GM13976 (cell line): Measurements from ENCODE around the gene DMRTA2.
A peak's percentile ranks its signal among the peaks of the same experiment; 100 is the strongest.

Experiments
- DNase-seq: peaks from one replicate; pipeline ENCODE4 v3.0.0; 2012; ENCODE audit warnings: low spot score
- CTCF ChIP-seq: IDR thresholded peaks from 2 replicates; pipeline ENCODE4 v1.5.1; 2012; ENCODE audit warnings: borderline replicate concordance, mild to moderate bottlenecking; ENCODE audit not compliant: insufficient read depth; ENCODE audit errors: extremely low read depth, missing control alignments, control extremely low read depth
- in situ Hi-C: fragments of 300-500 bp; cut with MboI; formaldehyde crosslinking; loops from one replicate; pipeline ENCODE4 v1.12.0; 2022; ENCODE audit warnings: low sequenced_read_pairs, mixed read lengths, inconsistent platforms; ENCODE audit not compliant: unreplicated experiment

DMRTA2 gene

GRCh38 chr1:50427818-50428779 lies 4.9 kb upstream of the DMRTA2 start:
- TF ChIP-seq CTCF: no peak
- DNase-seq: peak; percentile 48
- in situ Hi-C loops: no loop called here

- TF ChIP-seq CTCF: no peak
- DNase-seq: peak; percentile 43
Measured at GRCh38 chr1:50427086-50427817, 4.0 kb upstream of the DMRTA2 start.

GRCh38 chr1:50426702-50427085 lies 3.5 kb upstream of the DMRTA2 start:
- in situ Hi-C loops: no loop called here
- DNase-seq: peak; percentile 44
- TF ChIP-seq CTCF: no peak

More at GRCh38 chr1:50427086-50427817, 4.0 kb upstream of the DMRTA2 start:
- in situ Hi-C loops: no loop called here

GRCh38 chr1:50426108-50426700 lies 3.0 kb upstream of the DMRTA2 start:
- in situ Hi-C loops: no loop called here
- no peak for DNase-seq
- no peak for TF ChIP-seq CTCF

- DNase-seq: peak; percentile 40
- TF ChIP-seq CTCF: no peak
- in situ Hi-C loops: no loop called here
Measured at GRCh38 chr1:50425376-50426107, 2.3 kb upstream of the DMRTA2 start.
